ENCODE measurements around the gene SUCLG2. TPM values are rescaled to one million over a fixed set of nuclear protein-coding genes. Genes with fewer than 3 reads are reported as not detected.

SUCLG2 gene
- total RNA-seq, 1 experiment from 2014 or later: 104 TPM

DNA sequence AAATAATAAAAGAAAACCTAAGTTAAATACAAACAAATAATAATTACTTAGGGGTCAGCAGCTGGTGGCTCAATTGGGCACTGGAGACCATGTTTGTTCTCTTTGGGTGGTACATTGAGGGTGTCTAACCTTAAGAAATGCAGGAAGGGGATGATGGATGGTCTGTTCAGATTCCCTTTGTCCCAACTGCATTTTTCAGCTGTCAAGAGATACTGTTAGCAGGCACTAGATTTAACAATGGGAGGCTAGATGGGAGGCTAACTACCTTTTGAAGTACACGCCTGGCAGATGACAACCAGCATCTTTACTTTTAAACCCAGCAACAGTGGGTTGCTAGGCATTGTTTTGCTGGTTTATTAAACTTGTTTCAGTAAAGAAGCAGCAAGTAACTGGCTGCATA is 222.5 kb downstream of the SUCLG2 start:
- DNase-seq (ENCODE audit: low spot score): no peak
- in situ Hi-C loops (cut with HindIII; ENCODE audit: low sequenced_read_pairs): no loop called here

DNA sequence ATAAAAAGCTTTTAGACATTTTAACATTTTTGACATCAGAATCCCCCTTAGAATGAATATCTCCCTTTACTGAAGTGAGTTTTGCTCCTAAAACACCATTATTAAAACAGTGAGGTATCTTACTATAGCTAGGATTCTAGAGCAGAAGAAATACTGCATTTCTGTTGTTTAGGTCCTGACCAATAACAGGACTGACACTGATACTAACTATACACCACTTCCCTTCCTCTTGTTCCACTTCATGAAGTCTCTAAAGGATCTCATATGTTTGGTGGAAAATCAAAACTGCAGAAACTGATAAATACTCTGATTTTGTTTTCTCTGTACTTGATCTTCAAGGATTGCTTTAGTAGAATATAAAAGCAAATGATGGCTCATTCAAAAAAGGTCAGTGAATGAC is 230.7 kb downstream of the SUCLG2 start:
- in situ Hi-C loops (cut with HindIII; ENCODE audit: low sequenced_read_pairs): no loop called here
- DNase-seq (ENCODE audit: low spot score): no peak

DNA sequence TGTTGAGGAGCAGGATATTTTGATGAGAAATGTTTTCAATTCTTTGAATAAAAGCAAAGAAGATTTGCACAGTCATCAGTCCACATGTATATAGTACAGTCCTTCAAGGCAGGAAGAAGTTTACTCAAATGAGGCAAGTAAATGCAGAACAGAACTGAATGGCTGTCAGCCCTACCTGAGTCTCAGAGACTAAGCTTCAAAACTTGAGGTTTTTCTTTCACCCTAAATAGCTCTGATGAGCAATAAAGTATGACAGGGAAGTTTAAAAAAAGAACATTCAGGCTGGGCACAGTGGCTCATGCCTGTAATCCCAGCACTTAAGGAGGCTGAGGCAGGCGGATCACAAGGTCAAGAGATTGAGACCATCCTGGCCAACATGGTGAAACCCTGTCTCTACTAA is 232.5 kb downstream of the SUCLG2 start:
- in situ Hi-C loops (cut with HindIII; ENCODE audit: low sequenced_read_pairs): no loop called here
- no peak for DNase-seq (ENCODE audit: low spot score)

DNA sequence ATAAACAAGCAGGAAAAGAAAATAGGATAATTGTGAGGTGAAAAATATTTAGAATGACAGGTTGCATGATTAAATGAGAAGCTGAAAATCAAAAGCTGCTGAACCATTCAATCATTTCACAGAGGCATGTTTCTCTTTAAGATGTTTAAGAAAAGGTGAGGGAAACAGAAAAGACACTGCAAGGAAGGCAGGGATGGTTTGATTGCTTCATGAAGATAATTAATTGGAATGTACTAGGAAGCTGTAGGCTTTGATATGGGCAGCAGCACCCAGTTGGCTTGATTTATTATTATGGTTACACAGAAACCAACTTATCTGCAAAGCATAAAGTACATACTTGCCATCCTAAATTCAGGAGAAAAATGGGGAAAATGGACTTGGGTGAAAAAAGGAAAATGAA is 234.6 kb downstream of the SUCLG2 start:
- no peak for DNase-seq (ENCODE audit: low spot score)
- in situ Hi-C loops (cut with HindIII; ENCODE audit: low sequenced_read_pairs): no loop called here

DNA sequence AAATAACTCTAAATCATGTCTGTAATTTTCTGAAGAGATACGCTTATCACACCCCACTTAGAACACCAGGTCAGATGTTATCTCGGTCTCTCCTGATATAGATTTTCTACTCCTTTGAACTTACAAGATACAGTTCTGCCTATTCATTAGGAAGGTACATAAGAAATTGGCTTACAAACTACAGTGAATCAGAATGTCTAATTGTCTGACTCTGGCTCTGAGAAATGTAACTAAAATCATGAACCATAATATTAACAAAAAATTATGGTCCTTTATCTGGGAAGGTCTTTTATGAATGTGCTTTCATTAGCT is 235.2 kb downstream of the SUCLG2 start:
- no peak for DNase-seq (ENCODE audit: low spot score)
- in situ Hi-C loops (cut with HindIII; ENCODE audit: low sequenced_read_pairs): no loop called here

DNA sequence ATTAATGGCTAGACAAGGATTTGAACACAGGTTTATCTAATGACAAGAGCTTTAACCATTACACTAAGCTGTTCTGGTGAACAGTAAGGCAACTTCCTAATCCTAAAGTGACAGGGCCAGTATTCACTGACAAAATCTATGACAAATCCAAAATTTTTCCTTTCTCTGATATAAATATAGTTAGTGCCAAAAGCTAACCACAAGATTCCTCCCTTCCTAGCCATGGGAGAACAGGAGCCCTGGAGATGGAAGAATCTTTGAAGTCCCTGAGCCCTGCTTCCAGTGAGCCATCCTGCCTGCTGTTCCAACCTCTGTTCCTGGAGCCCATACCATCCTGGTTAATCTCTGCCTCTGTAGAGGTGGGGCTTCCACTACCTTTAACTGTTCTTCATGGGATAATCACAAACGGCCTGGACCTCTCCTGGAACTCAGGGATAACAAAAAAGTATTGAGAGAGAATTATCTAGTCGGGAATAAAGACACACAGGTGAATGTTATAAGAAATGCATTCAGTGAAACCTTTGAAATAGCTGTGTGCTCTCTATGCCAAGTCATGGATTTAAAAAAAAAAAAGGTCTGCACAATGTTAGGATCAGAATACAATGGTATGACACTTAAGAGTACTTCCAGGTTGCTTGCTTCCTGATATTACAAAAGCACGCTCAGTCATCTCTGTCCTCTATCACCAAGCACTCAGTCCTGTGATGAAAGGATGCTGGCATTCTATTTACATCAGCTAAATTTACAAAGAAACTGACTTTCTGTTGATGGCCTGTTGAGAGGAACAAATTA is 235.8 kb downstream of the SUCLG2 start:
- DNase-seq (ENCODE audit: low spot score): no peak
- in situ Hi-C loops (cut with HindIII; ENCODE audit: low sequenced_read_pairs): no loop called here

DNA sequence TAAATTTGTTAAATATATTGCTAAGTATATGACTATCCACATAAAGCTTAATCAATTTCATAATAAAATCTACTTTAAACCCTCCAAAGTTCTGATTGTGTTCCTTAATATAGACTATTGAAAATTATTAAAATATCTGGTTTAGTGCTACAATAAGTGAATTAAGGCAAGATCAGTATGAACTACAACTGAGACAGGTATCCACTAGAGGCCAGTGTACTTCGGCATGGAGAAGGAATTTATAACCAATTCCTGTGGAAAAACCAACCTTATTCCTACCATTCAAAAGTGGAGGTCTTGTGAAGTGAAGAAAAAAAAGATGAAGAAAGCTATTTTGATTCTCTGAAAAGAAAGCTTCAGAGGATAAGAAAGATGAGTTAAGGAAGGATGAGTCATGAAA is 237.7 kb downstream of the SUCLG2 start:
- in situ Hi-C loops (cut with HindIII; ENCODE audit: low sequenced_read_pairs): no loop called here
- no peak for DNase-seq (ENCODE audit: low spot score)

DNA sequence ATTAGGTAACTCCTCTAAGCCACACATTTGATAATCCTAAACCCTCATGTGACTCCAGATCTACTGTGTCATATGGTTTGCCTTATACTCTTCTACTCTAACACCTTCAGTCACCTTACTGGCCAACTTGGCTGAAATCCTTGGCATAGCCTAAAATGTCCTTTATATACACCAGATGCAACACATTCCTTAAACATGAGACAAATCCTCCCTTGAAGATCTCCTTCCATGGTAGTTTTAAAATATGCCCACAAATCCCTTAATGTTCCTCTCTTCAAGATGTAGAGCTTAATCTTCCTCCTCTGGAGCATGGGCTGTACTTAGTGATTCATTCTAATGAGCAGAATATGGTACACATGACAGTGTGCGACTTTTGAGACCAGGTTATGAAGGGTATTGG is 238.9 kb downstream of the SUCLG2 start:
- in situ Hi-C loops (cut with HindIII; ENCODE audit: low sequenced_read_pairs): no loop called here
- no peak for DNase-seq (ENCODE audit: low spot score)

DNA sequence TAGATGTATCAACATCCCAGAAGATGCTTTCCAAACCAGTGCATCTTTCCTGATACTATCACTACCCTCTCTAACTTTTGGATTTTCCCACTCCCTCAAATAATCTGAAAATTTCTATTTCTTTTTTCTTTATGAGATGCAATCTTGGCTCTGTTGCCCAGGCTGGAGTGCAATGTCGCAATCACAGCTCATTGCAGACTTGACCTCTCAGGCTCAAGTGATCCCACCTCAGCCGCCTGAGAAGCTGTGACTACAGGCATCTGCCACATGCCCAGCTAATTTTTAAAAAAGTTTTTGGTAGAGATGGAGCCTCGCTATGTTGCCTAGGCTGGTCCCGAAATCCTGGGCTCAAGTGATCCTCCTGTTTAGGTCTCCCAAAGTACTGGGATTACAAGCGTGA is 239.7 kb downstream of the SUCLG2 start:
- no peak for DNase-seq (ENCODE audit: low spot score)
- in situ Hi-C loops (cut with HindIII; ENCODE audit: low sequenced_read_pairs): no loop called here

DNA sequence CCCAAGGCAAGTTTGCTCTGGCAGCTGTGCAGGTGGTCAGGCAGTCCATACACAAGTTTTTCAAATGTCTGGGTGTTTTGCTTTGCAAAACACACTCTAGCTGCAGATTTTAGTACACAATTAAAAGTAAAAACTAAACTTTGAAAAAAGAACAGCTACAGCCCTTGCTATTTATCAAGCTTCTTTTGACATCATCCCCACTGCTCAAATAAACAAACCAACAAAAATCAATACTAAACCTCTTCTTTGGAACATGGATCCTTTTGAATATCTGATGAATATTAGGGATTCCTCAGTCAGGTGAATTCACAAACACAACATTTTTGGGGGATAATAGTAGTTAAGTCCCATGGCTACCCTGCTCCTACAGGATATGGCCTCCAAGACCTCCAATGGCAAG is 249.2 kb downstream of the SUCLG2 start:
- in situ Hi-C loops (cut with HindIII; ENCODE audit: low sequenced_read_pairs): no loop called here
- DNase-seq (ENCODE audit: low spot score): no peak

DNA sequence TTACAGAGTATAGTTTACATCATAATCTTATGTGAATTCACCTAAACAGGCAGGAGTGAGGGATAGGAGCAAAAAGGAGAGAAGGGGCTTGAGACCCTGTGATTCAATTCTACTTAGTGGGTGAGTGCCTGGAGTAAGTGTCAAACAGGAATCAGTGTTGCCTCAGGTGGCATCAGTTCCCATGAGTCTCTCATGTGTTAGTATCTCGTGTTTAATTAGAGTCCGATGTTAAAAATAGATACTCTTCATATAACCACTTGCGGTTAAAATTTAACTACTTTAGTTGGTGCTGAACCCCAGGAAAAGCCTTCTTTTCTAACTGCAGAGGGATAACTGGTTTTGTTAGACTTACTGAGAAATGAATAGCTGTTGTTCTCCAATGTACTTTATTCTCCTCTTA is 251.5 kb downstream of the SUCLG2 start:
- in situ Hi-C loops (cut with HindIII; ENCODE audit: low sequenced_read_pairs): no loop called here
- DNase-seq (ENCODE audit: low spot score): no peak

DNA sequence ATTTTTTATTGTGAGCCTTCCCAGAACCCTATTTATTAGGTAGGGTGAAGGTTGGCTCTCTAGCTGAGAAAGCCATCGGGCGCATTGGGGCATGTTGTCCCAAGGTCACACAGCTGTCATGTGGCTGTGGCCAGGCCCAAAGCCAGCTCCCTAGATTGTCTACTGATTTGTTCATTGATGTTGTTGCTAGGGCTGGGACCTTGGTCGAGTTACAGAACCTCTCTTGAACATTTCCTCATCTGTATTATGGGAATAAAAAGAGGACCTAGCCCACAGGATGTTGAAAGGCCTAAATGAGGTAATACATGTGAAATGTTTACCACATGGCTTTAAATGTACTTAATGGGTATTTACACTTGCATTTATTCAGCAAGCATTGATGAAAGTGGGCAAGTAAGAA is 252.5 kb downstream of the SUCLG2 start:
- no peak for DNase-seq (ENCODE audit: low spot score)
- in situ Hi-C loops (cut with HindIII; ENCODE audit: low sequenced_read_pairs): no loop called here

DNA sequence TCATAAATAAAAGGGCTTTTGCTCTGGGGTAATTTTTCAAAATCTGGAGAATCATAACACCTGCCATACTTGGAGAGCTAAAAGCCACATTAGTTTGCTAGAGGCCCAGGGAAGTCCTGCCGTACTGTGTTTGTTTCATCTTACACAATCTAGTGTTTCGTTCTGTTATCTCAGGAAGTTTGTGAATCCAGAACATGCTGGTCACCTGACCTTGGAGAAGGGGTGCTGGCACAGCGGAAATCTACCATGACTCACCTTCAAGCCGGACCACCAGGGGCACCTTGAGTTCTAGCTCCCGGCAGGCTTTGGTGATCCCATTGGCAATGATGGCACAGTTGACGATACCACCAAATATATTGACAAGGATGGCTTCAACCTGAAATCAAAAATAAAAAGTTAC is 253.9 kb downstream of the SUCLG2 start:
- in situ Hi-C loops (cut with HindIII; ENCODE audit: low sequenced_read_pairs): no loop called here

DNA sequence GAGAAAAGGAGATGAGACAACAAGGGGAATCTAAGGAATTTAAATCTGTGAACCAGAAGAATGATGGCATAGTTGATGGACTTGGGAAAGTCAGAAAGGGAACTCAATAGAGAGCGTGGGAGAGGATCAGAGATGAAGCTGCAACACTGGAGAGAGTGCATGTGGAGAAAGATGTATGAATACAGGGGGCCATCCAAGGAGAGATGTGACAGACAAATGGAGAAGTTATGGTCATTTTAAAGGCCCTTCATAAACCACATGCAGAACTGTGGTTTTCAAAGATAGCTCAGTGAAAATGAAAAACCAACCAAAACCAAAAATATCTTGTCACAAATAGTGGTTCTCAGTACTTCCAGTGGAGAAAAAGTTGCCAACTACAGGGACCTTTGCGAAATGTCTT is 265.2 kb downstream of the SUCLG2 start:
- no peak for DNase-seq (ENCODE audit: low spot score)
- in situ Hi-C loops (cut with HindIII; ENCODE audit: low sequenced_read_pairs): no loop called here

More for the DNA sequence above, 253.9 kb downstream of the SUCLG2 start:
- DNase-seq (ENCODE audit: low spot score): no peak

DNA sequence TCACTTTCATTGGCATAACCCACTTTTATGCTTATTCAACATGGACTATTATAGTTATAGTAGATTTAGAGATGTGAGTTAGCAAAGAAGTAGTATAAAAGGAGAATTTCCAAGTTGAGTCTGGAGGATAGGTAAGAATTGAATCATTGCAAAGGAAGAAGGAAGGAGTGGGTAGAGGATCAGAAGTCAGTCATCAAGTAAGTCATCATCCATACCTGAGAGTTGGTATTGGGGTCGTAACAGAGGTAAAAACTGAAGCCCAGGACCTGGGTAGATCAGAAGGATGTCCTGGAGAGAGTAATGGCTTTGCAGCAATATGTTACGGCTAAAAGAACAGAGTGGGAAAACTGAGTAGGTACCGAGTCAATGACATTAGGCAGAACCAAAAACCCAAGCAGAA is 265.7 kb downstream of the SUCLG2 start:
- no peak for DNase-seq (ENCODE audit: low spot score)
- in situ Hi-C loops (cut with HindIII; ENCODE audit: low sequenced_read_pairs): no loop called here

DNA sequence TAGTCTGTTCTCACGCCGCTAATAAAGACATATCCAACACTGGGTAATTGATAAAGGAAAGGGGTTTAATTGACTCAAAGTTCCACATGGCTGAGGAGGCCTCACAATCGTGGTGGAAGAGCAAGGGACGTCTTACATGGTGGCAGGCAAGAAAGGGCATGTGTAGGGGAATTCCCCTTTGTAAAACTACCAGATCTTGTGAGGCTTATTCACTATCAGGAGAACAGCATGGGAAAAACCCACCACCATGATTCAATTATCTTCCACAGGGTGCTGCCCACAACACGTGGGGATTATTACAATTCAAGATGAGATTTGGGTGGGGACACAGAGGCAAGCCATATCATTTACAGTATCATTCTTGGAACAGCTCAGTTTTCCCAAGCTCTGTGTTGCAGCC is 268.0 kb downstream of the SUCLG2 start:
- in situ Hi-C loops (cut with HindIII; ENCODE audit: low sequenced_read_pairs): no loop called here
- no peak for DNase-seq (ENCODE audit: low spot score)

DNA sequence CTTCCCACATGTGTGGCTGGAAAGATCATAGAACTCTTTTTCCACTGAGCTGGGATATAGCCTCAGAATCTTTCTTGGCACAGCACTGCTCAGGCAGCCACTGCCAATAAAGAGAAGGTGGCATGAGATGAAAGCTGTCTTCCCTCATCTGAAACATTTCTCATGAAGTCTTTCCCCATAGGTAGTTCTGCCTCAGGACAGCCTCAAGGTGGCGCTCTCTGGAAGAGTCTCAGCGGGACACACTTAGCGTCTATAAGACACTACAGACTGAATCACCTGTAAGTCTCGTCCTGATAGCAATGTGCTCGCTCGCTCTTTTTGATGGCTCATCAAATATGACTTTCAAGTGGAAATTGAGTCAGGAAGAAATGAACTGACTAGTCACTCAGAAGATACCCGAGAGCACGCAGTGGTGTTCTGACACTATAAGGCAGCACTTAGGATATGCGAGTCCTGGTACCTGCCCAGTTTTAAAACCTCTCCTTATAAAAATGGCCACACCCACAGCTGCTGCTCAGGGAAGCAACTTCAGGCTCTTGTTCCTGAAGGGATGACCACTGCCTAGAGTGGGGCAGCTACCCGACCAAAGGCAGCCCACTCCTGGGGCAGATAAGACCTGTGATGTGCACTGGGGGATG is 269.5 kb downstream of the SUCLG2 start:
- peak; percentile 22 for DNase-seq (ENCODE audit: low spot score)
- in situ Hi-C loops (cut with HindIII; ENCODE audit: low sequenced_read_pairs): no loop called here

DNA sequence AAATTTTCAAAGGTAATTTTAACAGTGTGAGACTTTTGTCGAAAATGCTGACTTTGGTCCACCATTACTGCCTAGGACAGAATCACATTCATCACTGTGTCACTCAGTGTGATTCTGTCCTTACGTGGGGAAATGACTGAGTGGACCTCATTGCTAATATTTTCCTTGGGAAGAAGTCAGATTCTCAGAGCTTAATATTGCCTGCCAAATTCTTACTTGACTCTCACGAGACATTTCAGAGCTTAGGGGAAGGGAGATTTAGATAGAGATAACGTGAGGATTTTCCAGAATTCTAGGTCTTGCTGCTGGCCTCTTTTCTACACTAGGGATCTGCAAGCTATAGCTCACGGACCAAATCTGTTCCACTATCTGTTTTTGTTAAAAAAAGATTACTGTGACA is 270.4 kb downstream of the SUCLG2 start:
- DNase-seq (ENCODE audit: low spot score): no peak
- in situ Hi-C loops (cut with HindIII; ENCODE audit: low sequenced_read_pairs): no loop called here

DNA sequence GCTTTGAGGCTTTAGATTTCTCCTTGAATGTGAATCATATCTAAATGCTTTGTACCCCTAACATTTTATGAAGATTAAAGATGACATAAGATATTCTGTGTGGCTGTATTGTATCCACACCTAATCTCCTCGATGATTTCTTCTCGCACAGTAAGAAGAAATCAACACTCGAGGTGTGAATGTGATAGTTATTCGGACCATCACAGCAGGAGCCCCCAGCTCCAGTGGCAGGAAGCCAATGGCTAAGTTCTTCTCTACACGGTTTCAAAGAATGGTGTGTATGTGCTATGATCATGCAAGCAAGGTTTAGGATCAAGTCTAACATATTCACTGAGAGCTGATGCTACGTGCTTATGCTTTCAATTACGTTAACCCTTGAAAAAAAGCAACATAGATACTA is 271.0 kb downstream of the SUCLG2 start:
- in situ Hi-C loops (cut with HindIII; ENCODE audit: low sequenced_read_pairs): no loop called here
- no peak for DNase-seq (ENCODE audit: low spot score)

DNA sequence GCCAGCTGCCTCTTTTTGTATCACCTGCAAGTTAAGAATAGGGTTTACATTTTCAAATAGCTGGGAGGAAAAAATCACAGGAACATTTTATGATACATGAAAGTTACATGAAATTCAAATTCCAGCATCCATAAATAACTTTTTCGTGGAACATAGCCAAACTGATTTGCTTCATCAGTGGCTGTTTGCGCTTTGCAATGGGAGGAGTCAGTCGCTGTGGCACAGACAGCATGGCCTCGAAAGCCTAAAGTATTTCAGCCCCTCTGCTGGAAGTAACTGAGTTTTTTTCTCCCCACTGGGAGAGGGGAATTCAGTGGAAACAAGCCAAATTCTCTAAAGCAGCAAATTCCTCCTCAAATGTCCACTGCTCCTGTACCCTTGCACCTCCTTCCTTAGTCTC is 271.9 kb downstream of the SUCLG2 start:
- no peak for DNase-seq (ENCODE audit: low spot score)
- in situ Hi-C loops (cut with HindIII; ENCODE audit: low sequenced_read_pairs): no loop called here

DNA sequence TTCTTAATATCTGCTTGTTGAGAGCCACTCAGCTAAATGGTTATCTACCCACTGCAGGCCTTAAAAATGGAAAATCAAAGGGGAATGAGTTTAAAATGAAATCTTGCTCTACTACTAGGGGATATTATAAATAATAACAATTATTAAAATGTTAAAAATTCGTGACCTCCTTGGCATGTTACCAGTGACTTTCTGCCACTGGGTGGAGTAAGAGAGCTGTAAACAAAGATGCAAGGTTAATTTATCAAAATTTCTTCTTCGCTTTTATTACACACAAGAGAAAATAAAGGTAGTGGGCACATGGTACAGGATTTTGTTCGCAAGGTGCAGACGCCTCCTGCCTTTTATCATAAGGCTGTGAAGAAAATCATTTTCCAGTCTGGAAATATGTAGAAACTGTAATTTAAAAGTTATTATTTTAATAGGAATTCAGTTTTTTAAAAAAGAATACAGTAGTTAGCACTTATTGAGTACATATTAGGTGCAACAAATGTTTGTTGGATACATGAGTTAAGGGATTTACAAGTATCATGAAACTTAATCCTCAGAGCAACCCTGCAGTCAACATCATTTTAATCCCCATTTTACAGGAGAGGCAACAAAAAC is 272.6 kb downstream of the SUCLG2 start:
- in situ Hi-C loops (cut with HindIII; ENCODE audit: low sequenced_read_pairs): no loop called here
- DNase-seq (ENCODE audit: low spot score): no peak

Data from G401 (cell line).